K562 (cell line): ENCODE results near the gene MTCL3.

Experiments used
- ATAC-seq: fragments of 200-7000 bp; cut with Tn5 transposase; 3 replicates; pipeline ENCODE4 v1.9.1; 2020; ENCODE audit warnings: moderate library complexity
- BruUV-seq: library from RNA; stranded (reverse); fragments of 400-500 nt; replicated peaks from 2 replicates; lab custom pipeline; 2021; lab: Mats Ljungman, UMichigan
- CTCF ChIA-PET: fragments of 300-600 bp; formaldehyde crosslinking; extraction: SDS; loops from one replicate; lab custom pipeline; 2021; ENCODE audit warnings: low intra/inter-chr PET ratio; lab: Yijun Ruan, JAX
- POLR2A ChIA-PET: fragments of 300-600, 350-650 bp; sonication (Branson Sonifier 250); formaldehyde crosslinking; extraction: SDS; loops from one replicate; lab custom pipeline; 2021; ENCODE audit warnings: antibody characterized with exemption, inconsistent platforms; lab: Yijun Ruan, JAX
- DNase-seq, 4 experiments: peaks; one replicate each; pipeline versions ENCODE4 v3.0.0 to v3.0.0-alpha.2; 2011 to 2018; ENCODE audit warnings: low spot score in 3 of 4, mixed read lengths in 3 of 4; ENCODE audit errors: extremely low read depth in 1 of 4
- FAIRE-seq: peaks from 2 replicates; lab custom pipeline; 2011; peaks lifted over from hg19 to GRCh38; lab: Jason Lieb, UNC
- H2AFZ ChIP-seq: 2 replicates; pipeline ENCODE4 v1.6.0; 2011; ENCODE audit warnings: low read depth, low read length, control low read depth, inconsistent platforms
- H3K27ac ChIP-seq: fragments of 200-600 bp; 3 replicates; pipeline ENCODE4 v1.8.0; 2011; ENCODE audit warnings: low read depth, mild to moderate bottlenecking, control low read depth, inconsistent platforms, low read length, moderate library complexity, mixed read lengths; ENCODE audit errors: extremely low read depth
- H3K27me3 ChIP-seq, 2 experiments: fragments of 300-600 bp in 1 of 2; 2 replicates in 1 of 2; 3 replicates in 1 of 2; pipeline versions ENCODE4 v1.6.0 to v1.8.0; 2011; ENCODE audit warnings: inconsistent platforms in 2 of 2, low read length in 2 of 2, mild to moderate bottlenecking in 1 of 2, mixed read lengths in 1 of 2, moderate library complexity in 1 of 2; ENCODE audit not compliant: control insufficient read depth in 2 of 2, insufficient read depth in 2 of 2
- H3K36me3 ChIP-seq: fragments of 300-600 bp; 3 replicates; pipeline ENCODE4 v1.8.0; 2011; ENCODE audit warnings: mild to moderate bottlenecking, low read length, inconsistent platforms; ENCODE audit not compliant: control insufficient read depth, insufficient read depth
- H3K4me1 ChIP-seq, 2 experiments: fragments of 200-600 bp in 1 of 2; replicated peaks in 1 of 2; 2 replicates in 1 of 2; 3 replicates in 1 of 2; pipeline versions ENCODE4 v1.5.1 to v1.8.0; 2011; ENCODE audit warnings: inconsistent platforms in 2 of 2, low read length in 2 of 2, mild to moderate bottlenecking in 1 of 2, mixed read lengths in 1 of 2, moderate library complexity in 1 of 2; ENCODE audit not compliant: control insufficient read depth in 2 of 2, insufficient read depth in 2 of 2
- H3K4me2 ChIP-seq: 2 replicates; pipeline ENCODE4 v1.6.1; 2011; ENCODE audit warnings: low read length, control low read depth, inconsistent platforms, mixed read lengths; ENCODE audit not compliant: insufficient read depth
- H3K4me3 ChIP-seq: fragments of 200-600 bp; sonication (generic), shearing (Covaris generic); 2 replicates; pipeline ENCODE4 v1.5.1; 2016; ENCODE audit warnings: control low read depth, inconsistent platforms
- H3K79me2 ChIP-seq: fragments of 200-600 bp; 3 replicates; pipeline ENCODE4 v1.8.0; 2011; ENCODE audit warnings: low read length, inconsistent platforms; ENCODE audit not compliant: control insufficient read depth, insufficient read depth
- H3K9ac ChIP-seq, 2 experiments: 2 replicates each; pipeline versions ENCODE4 v1.6.0 to v1.6.1; 2011; ENCODE audit warnings: low read depth in 2 of 2, low read length in 2 of 2, control low read depth in 1 of 2, inconsistent platforms in 1 of 2, mild to moderate bottlenecking in 1 of 2, mixed read lengths in 1 of 2; ENCODE audit not compliant: insufficient read depth in 1 of 2
- H3K9me1 ChIP-seq: one replicate; pipeline ENCODE4 v1.6.0; 2011; ENCODE audit warnings: inconsistent platforms, mild to moderate bottlenecking, low read length, moderate library complexity; ENCODE audit not compliant: control insufficient read depth, insufficient read depth
- H3K9me3 ChIP-seq: replicated peaks from 2 replicates; pipeline ENCODE4 v1.5.1; 2011; ENCODE audit warnings: low read depth, low read length, inconsistent platforms; ENCODE audit not compliant: control insufficient read depth, insufficient read depth
- H4K20me1 ChIP-seq: replicated peaks from 2 replicates; pipeline ENCODE4 v1.6.1; 2011; ENCODE audit warnings: low read length, inconsistent platforms, mixed read lengths; ENCODE audit not compliant: control insufficient read depth, insufficient read depth
- ETV1 ChIP-seq: fragments of 450-650 bp; conservative IDR thresholded peaks from 2 replicates; pipeline ENCODE4 v1.6.1; 2016; ENCODE audit warnings: missing genetic modification characterization, control low read depth, low read depth, missing compliant biosample characterization
- GABPB2 ChIP-seq: fragments of 250-450 bp; sonication (Bioruptor Pico); conservative IDR thresholded peaks from 2 replicates; pipeline ENCODE4 v1.5.1; 2021; ENCODE audit warnings: mild to moderate bottlenecking
- SAFB2 ChIP-seq: fragments of 200-400 bp; formaldehyde crosslinking; IDR thresholded peaks from 2 replicates; pipeline ENCODE4 v1.6.1; 2018; ENCODE audit warnings: borderline replicate concordance, low read length, low read depth, moderate library complexity; ENCODE audit not compliant: severe bottlenecking
- STAT6 ChIP-seq: sonication (generic); formaldehyde crosslinking; IDR thresholded peaks from 2 replicates; pipeline ENCODE4 v1.8.1; 2023; ENCODE audit warnings: mild to moderate bottlenecking, missing genetic modification reagents
- TARDBP ChIP-seq: fragments of 450-650 bp; IDR thresholded peaks from 2 replicates; pipeline ENCODE4 v1.6.1; 2016
- ZNF57 ChIP-seq: fragments of 450-650 bp; formaldehyde crosslinking; IDR thresholded peaks from 2 replicates; pipeline ENCODE4 v1.4.0; 2020; ENCODE audit warnings: mild to moderate bottlenecking, moderate library complexity
- ZNF778 ChIP-seq: fragments of 450-650 bp; formaldehyde crosslinking; IDR thresholded peaks from 2 replicates; pipeline ENCODE4 v1.4.0; 2020; ENCODE audit warnings: mild to moderate bottlenecking, moderate library complexity
- ZNF785 ChIP-seq: fragments of 250-450 bp; sonication (Bioruptor Pico); IDR thresholded peaks from 2 replicates; pipeline ENCODE4 v1.4.0; 2020; ENCODE audit warnings: mild to moderate bottlenecking
- WGBS: fragments of 100-300 bp; shearing (Covaris generic); methylation state at CpG from one replicate; pipeline ENCODE4 v1.1.6; 2016; ENCODE audit warnings: low coverage, mixed read lengths; ENCODE audit not compliant: insufficient coverage; ENCODE audit errors: missing lambda C conversion rate; 5-methylcytosine and 5-hydroxymethylcytosine counted together
- in situ Hi-C: fragments of 300-500 bp; cut with MboI; formaldehyde crosslinking; loops from 4 replicates; pipeline ENCODE4 v1.15.0; 2018; ENCODE audit warnings: inconsistent platforms, mixed read lengths
- intact Hi-C: fragments of 100-400 bp; cut with micrococcal nuclease; formaldehyde crosslinking; loops from 2 replicates; pipeline ENCODE4 v1.14.2; 2022
- TF ChIP-seq, protein P1 (sequence below), 2 experiments: IDR thresholded peaks; 2 replicates each; pipeline ENCODE4 v1.6.1; 2012; ENCODE audit warnings: improper control_type of control experiment in 2 of 2, low read depth in 2 of 2, low read length in 2 of 2, borderline replicate concordance in 1 of 2

The MTCL3 gene

DNA sequence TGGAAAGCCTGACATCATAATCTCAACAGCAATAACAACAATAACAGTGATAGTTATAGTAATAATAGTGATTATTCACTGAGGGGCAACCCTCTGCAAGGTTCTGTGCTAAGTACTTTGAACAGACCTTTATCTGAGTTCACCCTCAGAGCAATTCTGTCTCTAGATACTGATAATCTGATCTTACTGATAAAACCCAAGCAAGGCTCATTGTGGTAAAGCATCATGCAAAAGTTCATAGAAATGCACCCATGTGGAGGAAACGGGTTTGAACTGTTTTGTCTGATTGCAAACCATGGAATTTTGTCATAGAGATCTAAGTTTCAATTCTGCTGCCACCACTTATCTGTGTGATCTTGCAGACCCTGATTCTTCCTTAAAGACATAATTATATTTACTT is 58.7 kb downstream of the MTCL3 start:
- H3K4me3 ChIP-seq: no peak overlapping the region
- H3K27me3 ChIP-seq: no peaks in the 10 kb centered on the region
- intact Hi-C loops: no loop called here
- no peak overlapping the region for H3K9ac ChIP-seq
- H3K27ac ChIP-seq: no peak overlapping the region
- DNase-seq (no peak), FAIRE-seq (no peak), ATAC-seq (no peak)
- WGBS: 0% methylated on average over 1 of the region's 1 CpG
- ChIA-PET CTCF (interaction anchor here (0.7 kb wide), 1 partner anchor 79 kb away, joined by 3 read pairs; no protein-coding TSS in a partner anchor), POLR2A (no interaction called here)
- H2AFZ ChIP-seq: no peak overlapping the region
- no peaks in the 10 kb centered on the region for H3K36me3 ChIP-seq
- H3K9me1 ChIP-seq: no peaks in the 10 kb centered on the region
- no peaks in the 10 kb centered on the region for H4K20me1 ChIP-seq
- no peak overlapping the region for H3K4me2 ChIP-seq
- no peak for TF ChIP-seq ZNF57 (CRISPR knock-in tag)
- TF ChIP-seq, protein P1, sequence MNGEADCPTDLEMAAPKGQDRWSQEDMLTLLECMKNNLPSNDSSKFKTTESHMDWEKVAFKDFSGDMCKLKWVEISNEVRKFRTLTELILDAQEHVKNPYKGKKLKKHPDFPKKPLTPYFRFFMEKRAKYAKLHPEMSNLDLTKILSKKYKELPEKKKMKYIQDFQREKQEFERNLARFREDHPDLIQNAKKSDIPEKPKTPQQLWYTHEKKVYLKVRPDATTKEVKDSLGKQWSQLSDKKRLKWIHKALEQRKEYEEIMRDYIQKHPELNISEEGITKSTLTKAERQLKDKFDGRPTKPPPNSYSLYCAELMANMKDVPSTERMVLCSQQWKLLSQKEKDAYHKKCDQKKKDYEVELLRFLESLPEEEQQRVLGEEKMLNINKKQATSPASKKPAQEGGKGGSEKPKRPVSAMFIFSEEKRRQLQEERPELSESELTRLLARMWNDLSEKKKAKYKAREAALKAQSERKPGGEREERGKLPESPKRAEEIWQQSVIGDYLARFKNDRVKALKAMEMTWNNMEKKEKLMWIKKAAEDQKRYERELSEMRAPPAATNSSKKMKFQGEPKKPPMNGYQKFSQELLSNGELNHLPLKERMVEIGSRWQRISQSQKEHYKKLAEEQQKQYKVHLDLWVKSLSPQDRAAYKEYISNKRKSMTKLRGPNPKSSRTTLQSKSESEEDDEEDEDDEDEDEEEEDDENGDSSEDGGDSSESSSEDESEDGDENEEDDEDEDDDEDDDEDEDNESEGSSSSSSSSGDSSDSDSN (IDR thresholded peaks at IDR 0.05; ENCODE audit: borderline replicate concordance in 1 of 2, low read depth in 2 of 2, low read length in 2 of 2): no peak
- no peak for TF ChIP-seq GABPB2 (CRISPR knock-in tag)
- no peak for TF ChIP-seq ZNF785 (CRISPR knock-in tag)
- TF ChIP-seq ETV1 (tag): no peak
- no peak for TF ChIP-seq STAT6 (CRISPR knock-in tag)
- TF ChIP-seq SAFB2: no peak
- TF ChIP-seq ZNF778 (CRISPR knock-in tag): no peak
- TF ChIP-seq TARDBP: no peak
- H3K79me2 ChIP-seq: no peaks in the 10 kb centered on the region
- BruUV-seq: no TSS peak
- no peaks in the 10 kb centered on the region for H3K4me1 ChIP-seq
- H3K9me3 ChIP-seq: no peaks in the 10 kb centered on the region
- in situ Hi-C loops: no loop called here
